ENCODE results near the gene LDLRAD4. TPM values are rescaled to one million over a fixed set of nuclear protein-coding genes. Genes with fewer than 3 reads are reported as not detected.

The LDLRAD4 gene
- total RNA-seq, 1 donor from 2014 or later = 18.3 TPM

DNA sequence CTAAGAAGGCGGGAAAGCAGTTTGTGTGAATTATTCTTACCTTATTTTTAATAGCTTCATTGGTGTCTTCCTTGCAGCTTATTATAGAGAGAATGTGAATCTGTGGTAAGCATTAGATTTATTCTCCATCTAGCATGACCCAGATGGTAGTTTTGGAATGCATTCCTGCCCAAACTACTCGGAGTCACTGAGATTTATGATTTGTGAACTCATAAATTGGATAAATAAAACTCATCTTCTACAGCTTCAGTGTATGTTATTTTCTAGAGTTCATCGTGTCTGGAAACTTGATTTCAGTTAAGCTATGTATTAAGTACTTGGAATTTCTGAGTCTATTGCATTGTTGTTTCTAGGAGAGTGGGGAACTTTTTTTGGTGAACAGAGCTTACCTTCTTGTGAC lies 337.3 kb downstream of the LDLRAD4 start:
- no peaks in the 10 kb centered on the region for H3K36me3 ChIP-seq (ENCODE audit: control insufficient read depth in 3 of 3, insufficient read depth in 3 of 3, low read length in 3 of 3)
- H3K4me3 ChIP-seq (ENCODE audit: low read length in 3 of 3) = no peak overlapping the region
- H3K9ac ChIP-seq (ENCODE audit: low read depth in 1 of 3, low read length in 3 of 3) = no peak overlapping the region
- no peaks in the 10 kb centered on the region for H3K27me3 ChIP-seq (ENCODE audit: control insufficient read depth in 3 of 3, insufficient read depth in 3 of 3, low read length in 3 of 3)
- H3K27ac ChIP-seq (ENCODE audit: low read depth, low read length) = no peak overlapping the region
- H3K9me3 ChIP-seq (ENCODE audit: control insufficient read depth in 3 of 3, low read length in 3 of 3) = no peaks in the 10 kb centered on the region
- peaks cover 0 to 11% (median 9%) of the 10 kb centered on the region in 3 donors for H3K4me1 ChIP-seq (ENCODE audit: control insufficient read depth in 3 of 3, insufficient read depth in 3 of 3, low read length in 3 of 3)

DNA sequence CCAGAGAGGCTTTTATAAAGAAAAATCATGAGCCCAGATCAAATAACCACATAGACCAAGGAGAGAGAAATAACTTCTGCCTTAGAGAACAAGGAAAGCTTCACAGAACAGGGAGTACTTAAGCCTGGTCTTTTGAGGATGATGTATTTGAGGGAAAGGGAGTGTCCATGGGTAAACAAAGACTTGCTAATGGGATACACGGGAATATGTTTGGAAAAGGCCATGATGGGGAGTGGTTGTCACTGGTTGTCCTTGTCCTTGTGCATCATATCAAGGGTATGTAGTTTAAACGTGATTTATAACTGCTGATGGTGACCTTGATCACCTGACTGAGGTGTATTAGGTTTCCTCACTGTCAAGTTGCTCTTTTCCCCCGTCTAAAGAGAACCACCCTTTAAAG lies 337.9 kb downstream of the LDLRAD4 start:
- Histone ChIP-seq H3K4me3 (ENCODE audit: low read length in 3 of 3) (no peak overlapping the region), H3K36me3 (ENCODE audit: control insufficient read depth in 3 of 3, insufficient read depth in 3 of 3, low read length in 3 of 3) (no peaks in the 10 kb centered on the region), H3K27me3 (ENCODE audit: control insufficient read depth in 3 of 3, insufficient read depth in 3 of 3, low read length in 3 of 3) (no peaks in the 10 kb centered on the region), H3K9ac (ENCODE audit: low read depth in 1 of 3, low read length in 3 of 3) (no peak overlapping the region), H3K27ac (ENCODE audit: low read depth, low read length) (no peak overlapping the region), H3K4me1 (ENCODE audit: control insufficient read depth in 3 of 3, insufficient read depth in 3 of 3, low read length in 3 of 3) (peaks cover 0 to 11% (median 9%) of the 10 kb centered on the region in 3 donors), H3K9me3 (ENCODE audit: control insufficient read depth in 3 of 3, low read length in 3 of 3) (no peaks in the 10 kb centered on the region)

DNA sequence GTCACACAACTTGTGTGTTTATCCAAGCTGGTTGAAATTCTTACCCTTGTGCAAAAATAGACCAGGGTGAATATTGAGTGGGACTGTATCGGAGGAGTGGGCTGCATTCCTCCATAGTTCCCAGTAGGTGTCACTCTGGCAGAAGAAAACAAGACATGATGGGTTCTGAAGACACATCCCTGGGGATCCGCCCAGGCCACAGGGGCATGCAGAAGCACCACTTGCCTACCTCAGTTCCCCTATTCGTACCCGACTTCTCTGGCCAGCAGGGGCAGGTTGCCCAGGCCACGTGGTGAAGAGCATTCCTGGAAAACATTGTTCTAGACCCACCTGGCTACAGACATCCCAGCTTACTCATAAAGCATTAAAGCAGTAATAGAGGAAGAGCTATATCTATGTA lies 339.6 kb downstream of the LDLRAD4 start:
- Histone ChIP-seq H3K36me3 (ENCODE audit: control insufficient read depth in 3 of 3, insufficient read depth in 3 of 3, low read length in 3 of 3) (no peaks in the 10 kb centered on the region), H3K9me3 (ENCODE audit: control insufficient read depth in 3 of 3, low read length in 3 of 3) (no peaks in the 10 kb centered on the region), H3K27ac (ENCODE audit: low read depth, low read length) (no peak overlapping the region), H3K9ac (ENCODE audit: low read depth in 1 of 3, low read length in 3 of 3) (no peak overlapping the region), H3K27me3 (ENCODE audit: control insufficient read depth in 3 of 3, insufficient read depth in 3 of 3, low read length in 3 of 3) (no peaks in the 10 kb centered on the region), H3K4me1 (ENCODE audit: control insufficient read depth in 3 of 3, insufficient read depth in 3 of 3, low read length in 3 of 3) (peaks cover 5 to 16% (median 11%) of the 10 kb centered on the region in 3 donors), H3K4me3 (ENCODE audit: low read length in 3 of 3) (no peak overlapping the region)

DNA sequence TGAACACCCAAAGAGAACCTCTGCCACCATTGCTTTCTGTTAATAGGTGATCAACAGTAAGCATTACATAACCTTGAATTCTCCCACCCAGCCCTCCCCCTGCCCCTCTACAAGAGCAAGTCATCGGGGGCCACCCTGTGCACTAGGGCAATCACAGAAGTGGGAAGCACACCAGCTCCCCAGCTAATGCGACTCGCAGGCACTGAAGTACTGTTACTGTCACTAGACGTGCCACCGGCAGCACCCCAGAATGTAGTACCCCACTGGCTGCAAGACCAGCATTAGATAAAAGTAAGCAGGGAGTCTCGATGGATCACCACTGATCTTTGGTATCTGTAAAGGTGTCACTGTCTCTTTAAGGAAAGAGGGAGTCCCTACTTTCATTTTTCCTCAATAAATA lies 340.2 kb downstream of the LDLRAD4 start:
- no peaks in the 10 kb centered on the region for H3K36me3 ChIP-seq (ENCODE audit: control insufficient read depth in 3 of 3, insufficient read depth in 3 of 3, low read length in 3 of 3)
- H3K9ac ChIP-seq (ENCODE audit: low read depth in 1 of 3, low read length in 3 of 3) = no peak overlapping the region
- H3K27me3 ChIP-seq (ENCODE audit: control insufficient read depth in 3 of 3, insufficient read depth in 3 of 3, low read length in 3 of 3) = no peaks in the 10 kb centered on the region
- no peak overlapping the region for H3K27ac ChIP-seq (ENCODE audit: low read depth, low read length)
- H3K4me1 ChIP-seq (ENCODE audit: control insufficient read depth in 3 of 3, insufficient read depth in 3 of 3, low read length in 3 of 3) = peaks cover 11 to 22% (median 17%) of the 10 kb centered on the region in 3 donors
- H3K9me3 ChIP-seq (ENCODE audit: control insufficient read depth in 3 of 3, low read length in 3 of 3) = no peaks in the 10 kb centered on the region
- H3K4me3 ChIP-seq (ENCODE audit: low read length in 3 of 3) = no peak overlapping the region

DNA sequence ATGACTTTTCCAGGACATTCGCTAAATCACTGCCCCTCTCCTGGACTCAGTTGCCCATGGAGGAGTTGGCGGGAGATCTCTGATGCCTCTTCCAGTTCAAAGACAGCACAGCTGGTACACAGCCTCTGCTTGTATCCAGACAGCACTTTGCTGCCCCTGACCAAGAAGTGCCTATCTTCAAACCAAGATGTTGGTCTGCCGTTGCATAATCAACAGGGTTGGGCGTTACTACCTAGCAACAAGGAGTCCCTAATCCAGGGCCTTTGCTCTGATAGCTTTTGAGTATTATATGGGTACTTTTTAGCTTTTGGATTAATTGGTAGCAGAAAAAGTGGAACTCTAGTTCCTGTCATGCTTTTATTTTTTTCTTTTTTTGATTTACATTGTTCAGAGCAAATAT lies 341.2 kb downstream of the LDLRAD4 start:
- Histone ChIP-seq H3K4me3 (ENCODE audit: low read length in 3 of 3) (no peak overlapping the region), H3K4me1 (ENCODE audit: control insufficient read depth in 3 of 3, insufficient read depth in 3 of 3, low read length in 3 of 3) (peaks cover 14 to 29% (median 25%) of the 10 kb centered on the region in 3 donors), H3K9ac (ENCODE audit: low read depth in 1 of 3, low read length in 3 of 3) (no peak overlapping the region), H3K27me3 (ENCODE audit: control insufficient read depth in 3 of 3, insufficient read depth in 3 of 3, low read length in 3 of 3) (no peaks in the 10 kb centered on the region), H3K27ac (ENCODE audit: low read depth, low read length) (no peak overlapping the region), H3K9me3 (ENCODE audit: control insufficient read depth in 3 of 3, low read length in 3 of 3) (no peaks in the 10 kb centered on the region), H3K36me3 (ENCODE audit: control insufficient read depth in 3 of 3, insufficient read depth in 3 of 3, low read length in 3 of 3) (no peaks in the 10 kb centered on the region)

DNA sequence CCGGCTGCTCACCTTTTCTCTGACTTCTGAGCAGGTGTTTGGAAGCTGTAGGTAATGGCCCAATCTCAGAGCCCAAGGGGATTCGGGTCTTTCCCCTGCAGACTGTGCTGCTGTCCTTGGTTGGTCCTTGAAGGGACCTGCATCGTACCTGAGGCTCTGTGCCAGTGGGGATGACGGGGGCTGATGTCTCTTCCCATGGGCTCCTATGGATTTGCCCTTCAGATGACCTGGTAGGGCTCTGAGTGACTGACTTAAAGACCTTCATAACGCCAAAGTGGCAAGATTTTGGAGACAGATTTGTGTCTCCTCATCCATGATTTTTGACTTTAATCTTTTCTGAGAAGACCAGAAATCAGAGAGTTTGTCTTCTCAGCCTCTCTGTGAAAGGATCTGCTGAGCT lies 341.7 kb downstream of the LDLRAD4 start:
- no peaks in the 10 kb centered on the region for H3K36me3 ChIP-seq (ENCODE audit: control insufficient read depth in 3 of 3, insufficient read depth in 3 of 3, low read length in 3 of 3)
- no peaks in the 10 kb centered on the region for H3K27me3 ChIP-seq (ENCODE audit: control insufficient read depth in 3 of 3, insufficient read depth in 3 of 3, low read length in 3 of 3)
- no peak overlapping the region for H3K4me3 ChIP-seq (ENCODE audit: low read length in 3 of 3)
- H3K9me3 ChIP-seq (ENCODE audit: control insufficient read depth in 3 of 3, low read length in 3 of 3) = no peaks in the 10 kb centered on the region
- peaks cover 19 to 35% (median 30%) of the 10 kb centered on the region in 3 donors for H3K4me1 ChIP-seq (ENCODE audit: control insufficient read depth in 3 of 3, insufficient read depth in 3 of 3, low read length in 3 of 3)
- no peak overlapping the region for H3K27ac ChIP-seq (ENCODE audit: low read depth, low read length)
- no peak overlapping the region for H3K9ac ChIP-seq (ENCODE audit: low read depth in 1 of 3, low read length in 3 of 3)

DNA sequence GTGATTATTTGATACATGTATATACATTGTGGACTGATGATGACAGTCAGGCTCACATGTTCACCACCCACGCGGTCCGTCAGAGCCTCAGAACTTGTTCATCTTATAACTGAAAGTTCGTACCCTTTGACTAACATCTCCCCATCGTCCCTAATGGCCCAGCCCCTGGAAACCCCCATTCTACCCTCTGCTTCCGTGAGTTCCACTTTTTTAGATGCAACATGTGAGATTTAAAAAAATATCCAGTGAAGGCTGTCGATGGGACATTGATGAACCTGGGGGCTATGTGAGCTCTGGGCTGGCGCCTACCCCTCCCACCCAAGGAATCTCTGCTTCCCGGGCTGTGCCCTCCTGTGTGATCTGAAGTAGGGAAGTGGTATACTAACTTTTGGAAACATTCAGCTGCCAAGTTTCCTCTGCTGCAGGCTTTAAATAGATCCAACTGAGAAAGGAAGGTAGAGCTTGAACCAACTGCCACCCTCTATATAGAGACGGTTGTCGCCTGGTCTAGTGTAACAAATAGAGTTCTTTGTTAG lies 344.0 kb downstream of the LDLRAD4 start:
- Histone ChIP-seq H3K9me3 (ENCODE audit: control insufficient read depth in 3 of 3, low read length in 3 of 3) (no peaks in the 10 kb centered on the region), H3K9ac (ENCODE audit: low read depth in 1 of 3, low read length in 3 of 3) (no peak overlapping the region), H3K27me3 (ENCODE audit: control insufficient read depth in 3 of 3, insufficient read depth in 3 of 3, low read length in 3 of 3) (no peaks in the 10 kb centered on the region), H3K4me3 (ENCODE audit: low read length in 3 of 3) (no peak overlapping the region), H3K36me3 (ENCODE audit: control insufficient read depth in 3 of 3, insufficient read depth in 3 of 3, low read length in 3 of 3) (no peaks in the 10 kb centered on the region), H3K4me1 (ENCODE audit: control insufficient read depth in 3 of 3, insufficient read depth in 3 of 3, low read length in 3 of 3) (peaks cover 31 to 43% (median 34%) of the 10 kb centered on the region in 3 donors), H3K27ac (ENCODE audit: low read depth, low read length) (no peak overlapping the region)

DNA sequence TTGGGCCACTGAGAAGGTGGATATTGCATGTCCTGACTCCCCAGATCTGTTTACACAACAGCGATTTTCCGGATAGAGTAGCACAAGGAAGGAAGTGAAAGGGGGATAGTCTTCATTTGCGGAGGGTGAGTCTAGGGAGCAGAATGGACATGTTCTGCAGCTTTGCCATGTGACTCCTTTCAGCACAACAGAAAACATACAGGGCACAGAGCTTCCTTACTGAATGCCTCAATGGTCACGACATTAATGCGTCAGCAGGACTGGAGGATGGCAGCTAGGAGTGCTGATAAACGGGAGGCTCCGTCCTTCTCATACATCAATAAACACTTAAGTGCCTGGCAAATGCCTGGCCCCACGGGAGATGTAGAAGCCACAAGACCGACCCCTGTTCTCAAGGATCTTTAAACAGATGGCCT lies 344.8 kb downstream of the LDLRAD4 start:
- no peak overlapping the region for H3K27ac ChIP-seq (ENCODE audit: low read depth, low read length)
- no peaks in the 10 kb centered on the region for H3K9me3 ChIP-seq (ENCODE audit: control insufficient read depth in 3 of 3, low read length in 3 of 3)
- no peaks in the 10 kb centered on the region for H3K27me3 ChIP-seq (ENCODE audit: control insufficient read depth in 3 of 3, insufficient read depth in 3 of 3, low read length in 3 of 3)
- H3K9ac ChIP-seq (ENCODE audit: low read depth in 1 of 3, low read length in 3 of 3) = no peak overlapping the region
- peak overlapping the region in 1 of 3 donors; percentile 9 for H3K4me3 ChIP-seq (ENCODE audit: low read length in 3 of 3)
- H3K4me1 ChIP-seq (ENCODE audit: control insufficient read depth in 3 of 3, insufficient read depth in 3 of 3, low read length in 3 of 3) = peaks cover 29 to 37% (median 31%) of the 10 kb centered on the region in 3 donors
- H3K36me3 ChIP-seq (ENCODE audit: control insufficient read depth in 3 of 3, insufficient read depth in 3 of 3, low read length in 3 of 3) = no peaks in the 10 kb centered on the region

DNA sequence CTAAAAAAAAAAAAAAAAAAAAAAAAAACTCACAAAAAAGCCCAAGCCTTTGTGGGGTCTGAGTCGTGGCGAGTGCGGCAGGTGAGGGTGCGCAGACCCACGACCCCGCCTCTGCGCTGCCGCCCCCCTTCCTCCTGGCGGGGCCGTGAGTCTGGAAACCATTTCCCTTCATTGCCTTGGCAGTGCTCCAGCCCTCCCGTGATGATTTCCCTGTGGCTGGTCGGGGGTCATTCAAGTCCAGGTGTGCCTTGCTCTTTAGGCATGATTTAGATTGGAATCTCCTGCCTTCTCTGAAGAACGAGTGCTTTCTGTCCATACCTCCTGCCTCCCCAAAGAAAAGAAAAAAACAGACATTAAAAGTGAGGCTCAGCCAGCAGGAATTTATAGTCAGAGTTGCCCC lies 346.0 kb downstream of the LDLRAD4 start:
- Histone ChIP-seq H3K4me3 (ENCODE audit: low read length in 3 of 3) (no peak overlapping the region), H3K9me3 (ENCODE audit: control insufficient read depth in 3 of 3, low read length in 3 of 3) (no peaks in the 10 kb centered on the region), H3K9ac (ENCODE audit: low read depth in 1 of 3, low read length in 3 of 3) (peak overlapping the region in 1 of 3 donors; percentile 33), H3K36me3 (ENCODE audit: control insufficient read depth in 3 of 3, insufficient read depth in 3 of 3, low read length in 3 of 3) (no peaks in the 10 kb centered on the region), H3K27me3 (ENCODE audit: control insufficient read depth in 3 of 3, insufficient read depth in 3 of 3, low read length in 3 of 3) (no peaks in the 10 kb centered on the region), H3K27ac (ENCODE audit: low read depth, low read length) (no peak overlapping the region), H3K4me1 (ENCODE audit: control insufficient read depth in 3 of 3, insufficient read depth in 3 of 3, low read length in 3 of 3) (peaks cover 28 to 37% (median 31%) of the 10 kb centered on the region in 3 donors)

DNA sequence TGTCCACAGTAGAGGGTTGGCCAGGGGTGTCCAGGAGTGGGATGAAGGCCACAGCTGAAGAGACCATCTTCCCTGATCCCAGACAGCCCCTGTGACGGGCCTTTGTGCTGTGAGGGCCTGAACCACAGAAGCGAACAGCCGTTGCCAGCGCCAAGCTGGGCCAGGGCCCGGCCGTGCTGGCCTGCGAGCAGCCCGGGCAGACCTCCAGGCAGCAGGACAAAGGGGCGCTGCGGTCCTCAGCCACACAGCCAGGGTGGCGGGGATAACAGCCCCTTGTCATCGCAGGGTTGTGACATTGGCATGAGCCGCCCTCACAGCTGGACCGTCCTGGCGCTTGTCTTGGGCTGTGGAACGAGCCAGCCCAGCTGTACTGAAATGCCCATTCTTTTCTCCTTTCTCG lies 346.7 kb downstream of the LDLRAD4 start:
- Histone ChIP-seq H3K9ac (ENCODE audit: low read depth in 1 of 3, low read length in 3 of 3) (peak overlapping the region in 2 of 3 donors; percentile 58 to 68), H3K4me3 (ENCODE audit: low read length in 3 of 3) (peak overlapping the region in 2 of 3 donors; percentile 24 to 63), H3K27me3 (ENCODE audit: control insufficient read depth in 3 of 3, insufficient read depth in 3 of 3, low read length in 3 of 3) (no peaks in the 10 kb centered on the region), H3K4me1 (ENCODE audit: control insufficient read depth in 3 of 3, insufficient read depth in 3 of 3, low read length in 3 of 3) (peaks cover 28 to 37% (median 31%) of the 10 kb centered on the region in 3 donors), H3K36me3 (ENCODE audit: control insufficient read depth in 3 of 3, insufficient read depth in 3 of 3, low read length in 3 of 3) (no peaks in the 10 kb centered on the region), H3K9me3 (ENCODE audit: control insufficient read depth in 3 of 3, low read length in 3 of 3) (no peaks in the 10 kb centered on the region), H3K27ac (ENCODE audit: low read depth, low read length) (no peak overlapping the region)

Data from skeletal muscle tissue (tissue), 4 donors.